ENCODE results near the gene PPT2. TPM values are rescaled to one million over a fixed set of nuclear protein-coding genes. Genes with fewer than 3 reads are reported as not detected.

PPT2 gene
- total and polyA plus RNA-seq, 2 of the 13 experiments (the other 11 are each of a cell fraction or from before 2014, with no cell fraction given), result 39.2 to 61.8 TPM

- TF ChIP-seq GABPB1 (CRISPR knock-in tag; IDR thresholded peaks at IDR 0.05) (peak; percentile 94), JUNB (CRISPR knock-in tag; IDR thresholded peaks at IDR 0.05; ENCODE audit: borderline replicate concordance) (no peak), SRSF1 (optimal IDR thresholded peaks at IDR 0.05; ENCODE audit: low read depth, low read length) (peak; percentile 99)
These were observed 22.0 kb downstream of the PPT2 start, which contains the start of gene AGPAT1 (continued) for GRCh38 chr6:32175711-32176475.

- peaks cover 14 to 19% of the 10 kb centered on the region in 2 experiments; a peak in 4 of 5 replicates for H3K36me3 ChIP-seq (replicated peaks in 1 of 2; ENCODE audit: control insufficient read depth in 1 of 2, insufficient read depth in 2 of 2, low read length in 2 of 2)
- intact Hi-C loops (cut with micrococcal nuclease; ENCODE audit: unreplicated experiment) (loop anchor here (2.0 to 5.0 kb wide), 2 partner anchors 58 to 1091 kb away; no protein-coding TSS in a partner anchor), in situ Hi-C loops (cut with HindIII; ENCODE audit: extremely low pct_ligation_motif_present, low pct_unique_long_range_greater_than_20kb) (no loop called here)
- peak overlapping the region; percentile 97 for H3K27ac ChIP-seq (ENCODE audit: extremely low read length, insufficient read depth, low read length)
- 1% methylated on average over 5 of the region's 5 CpGs for WGBS (ENCODE audit: low lambda C conversion rate)
- ATAC-seq, result no peak
- no peak overlapping the region for H2AFZ ChIP-seq (ENCODE audit: low read length)
- H3K9me3 ChIP-seq (ENCODE audit: low read length), result no peaks in the 10 kb centered on the region
- peaks cover 56% of the 10 kb centered on the region for H3K79me2 ChIP-seq (ENCODE audit: insufficient read depth, low read length)
- DNase-seq (ENCODE audit: low spot score), result no peak
- CTCF ChIA-PET (ENCODE audit: low intra/inter-chr PET ratio, low total read pairs), result no interaction called here
- BruUV-seq (replicated peaks), result TSS peak; percentile 31
- peaks cover 60% of the 10 kb centered on the region for H3K4me1 ChIP-seq (ENCODE audit: insufficient read depth, low read length)
- POLR2A ChIA-PET, result interaction anchor here (0.7 to 5.8 kb wide), 17 partner anchors 9 to 795 kb away, joined by 3 to 127 read pairs (median 8); partner anchors contain the start of genes ATF6B, FKBPL, GPANK1 and GPSM3
- no peaks in the 10 kb centered on the region for H4K20me1 ChIP-seq (ENCODE audit: insufficient read depth, low read length)
- H3K4me2 ChIP-seq (ENCODE audit: low read depth, low read length), result peak overlapping the region; percentile 98
- no peaks in the 10 kb centered on the region; a peak in 1 of 5 replicates for H3K27me3 ChIP-seq (ENCODE audit: control insufficient read depth in 1 of 2, insufficient read depth in 2 of 2, low read length in 2 of 2)
- FAIRE-seq, result no peak
- peak overlapping the region; percentile 96 to 98 (median 98) for H3K4me3 ChIP-seq (replicated peaks in 1 of 3; ENCODE audit: insufficient read depth in 1 of 3, low read depth in 2 of 3, low read length in 3 of 3)
- H3K9ac ChIP-seq (ENCODE audit: insufficient read depth, low read depth, low read length), result peak overlapping the region; percentile 90
- TF ChIP-seq CCAR2 (optimal IDR thresholded peaks at IDR 0.05; ENCODE audit: low read depth, low read length) (peak; percentile 86), IKZF5 (CRISPR knock-in tag; IDR thresholded peaks at IDR 0.05) (no peak), ZNF781 (CRISPR knock-in tag; IDR thresholded peaks at IDR 0.05; ENCODE audit: borderline replicate concordance, not compliant biosample characterization) (no peak), SP1 (IDR thresholded peaks at IDR 0.05) (no peak), SP1 (CRISPR knock-in tag; IDR thresholded peaks at IDR 0.05) (no peak), ZBTB39 (CRISPR knock-in tag; IDR thresholded peaks at IDR 0.05) (no peak), GABPA (IDR thresholded peaks at IDR 0.05; ENCODE audit: low read depth, low read length) (no peak), GABPA (CRISPR knock-in tag; IDR thresholded peaks at IDR 0.05; ENCODE audit: low read depth) (0 out of 2 replicates have a peak, but pooled peaks have one; percentile 3), ETV6 (CRISPR knock-in tag; conservative IDR thresholded peaks at IDR 0.05) (no peak), ZNF556 (CRISPR knock-in tag; IDR thresholded peaks at IDR 0.05; ENCODE audit: borderline replicate concordance) (0 out of 2 replicates have a peak, but pooled peaks have one; percentile 2), SYNCRIP (IDR thresholded peaks at IDR 0.05; ENCODE audit: insufficient read depth, low read depth, low read length) (no peak), GFI1 (CRISPR knock-in tag; IDR thresholded peaks at IDR 0.05; ENCODE audit: borderline replicate concordance) (0 out of 2 replicates have a peak, but pooled peaks have one; percentile 4), ZNF280B (CRISPR knock-in tag; IDR thresholded peaks at IDR 0.05; ENCODE audit: borderline replicate concordance) (no peak), ZNF12 (CRISPR knock-in tag; IDR thresholded peaks at IDR 0.05) (no peak)
These were observed 22.7 kb downstream of the PPT2 start for GRCh38 chr6:32176476-32177182.
